ENCODE results near the gene CD34. TPM values are rescaled to one million over a fixed set of nuclear protein-coding genes. Genes with fewer than 3 reads are reported as not detected.

The CD34 gene
- total RNA-seq, 2 experiments from 2014 or later = not detected

- Histone ChIP-seq H3K9me3 (ENCODE audit: low read length) (no peaks in the 10 kb centered on the region), H3K4me2 (ENCODE audit: low read length) (no peak overlapping the region), H3K4me1 (ENCODE audit: insufficient read depth, low read length, poor library complexity, severe bottlenecking) (peaks cover 15% of the 10 kb centered on the region), H2AFZ (ENCODE audit: low read length) (no peak overlapping the region), H3K27ac (ENCODE audit: low read depth, low read length, poor library complexity, severe bottlenecking) (no peak overlapping the region), H3K79me2 (ENCODE audit: insufficient read depth, low read depth, low read length) (no peaks in the 10 kb centered on the region), H3K36me3 (ENCODE audit: insufficient read depth, low read length) (no peaks in the 10 kb centered on the region), H4K20me1 (ENCODE audit: insufficient read depth, low read length) (0 out of 2 replicates have a peak, but pooled peaks cover 4% of the 10 kb centered on the region), H3K9me2 (ENCODE audit: insufficient read depth, low read length) (no peaks in the 10 kb centered on the region), H3K4me3 (ENCODE audit: low read depth, low read length, poor library complexity, severe bottlenecking) (no peak overlapping the region)
- no peak for DNase-seq (ENCODE audit: low spot score)
- TF ChIP-seq, protein P1, sequence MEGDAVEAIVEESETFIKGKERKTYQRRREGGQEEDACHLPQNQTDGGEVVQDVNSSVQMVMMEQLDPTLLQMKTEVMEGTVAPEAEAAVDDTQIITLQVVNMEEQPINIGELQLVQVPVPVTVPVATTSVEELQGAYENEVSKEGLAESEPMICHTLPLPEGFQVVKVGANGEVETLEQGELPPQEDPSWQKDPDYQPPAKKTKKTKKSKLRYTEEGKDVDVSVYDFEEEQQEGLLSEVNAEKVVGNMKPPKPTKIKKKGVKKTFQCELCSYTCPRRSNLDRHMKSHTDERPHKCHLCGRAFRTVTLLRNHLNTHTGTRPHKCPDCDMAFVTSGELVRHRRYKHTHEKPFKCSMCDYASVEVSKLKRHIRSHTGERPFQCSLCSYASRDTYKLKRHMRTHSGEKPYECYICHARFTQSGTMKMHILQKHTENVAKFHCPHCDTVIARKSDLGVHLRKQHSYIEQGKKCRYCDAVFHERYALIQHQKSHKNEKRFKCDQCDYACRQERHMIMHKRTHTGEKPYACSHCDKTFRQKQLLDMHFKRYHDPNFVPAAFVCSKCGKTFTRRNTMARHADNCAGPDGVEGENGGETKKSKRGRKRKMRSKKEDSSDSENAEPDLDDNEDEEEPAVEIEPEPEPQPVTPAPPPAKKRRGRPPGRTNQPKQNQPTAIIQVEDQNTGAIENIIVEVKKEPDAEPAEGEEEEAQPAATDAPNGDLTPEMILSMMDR (conservative IDR thresholded peaks at IDR 0.05; ENCODE audit: low read length) = no peak
- TF ChIP-seq EZH2phosphoT487 (IDR thresholded peaks at IDR 0.05; ENCODE audit: borderline replicate concordance, low read depth, low read length) = no peak
- BruUV-seq (replicated peaks) = no TSS peak
- POLR2A ChIA-PET = interaction anchor here (0.7 to 1.3 kb wide), 4 partner anchors 9 to 49 kb away, joined by 3 to 6 read pairs (median 6); no protein-coding TSS in a partner anchor
- intact Hi-C loops (cut with micrococcal nuclease; ENCODE audit: unreplicated experiment) = no loop called here
- CTCF ChIA-PET (ENCODE audit: unreplicated experiment) = interaction anchor here (1.2 kb wide), 1 partner anchor 9 kb away, joined by 4 read pairs; no protein-coding TSS in a partner anchor
These were observed 79.2 kb downstream of the CD34 start for GRCh38 chr1:207831517-207832327.

Other genes with a start within 250 kb of the CD34 start
- gene CD46, start 159.1 kb downstream of the CD34 start, total RNA-seq (2014; rRNA removed; shearing (Covaris generic)) = 74.0 and 83.8 TPM in 2 replicates
- gene CD46, start 159.1 kb downstream of the CD34 start, total RNA-seq (2022) = 83.2 and 132 TPM in 2 replicates